MM.1S (cell line): Measurements from ENCODE around the gene LGR4.
"Not testable (repeated sequence)": the region's sequence is repeated elsewhere in the genome, so short reads cannot be mapped to it uniquely, and the experiment has no call there.

Experiments
- CTCF ChIP-seq: fragments of 300-600 bp; sonication (generic); IDR thresholded peaks from 2 replicates; pipeline ENCODE4 v1.5.1; 2016; ENCODE audit warnings: antibody characterized with exemption, low read length, mixed read lengths
- EZH2 ChIP-seq: fragments of 300-600 bp; sonication (generic); optimal IDR thresholded peaks from 2 replicates; pipeline ENCODE3; 2017; ENCODE audit warnings: low read depth, mild to moderate bottlenecking, antibody characterized with exemption, low read length, mixed read lengths
- EZH2phosphoT487 ChIP-seq: fragments of 300-600 bp; sonication (generic); IDR thresholded peaks from 2 replicates; pipeline ENCODE4 v1.6.1; 2018; ENCODE audit warnings: antibody characterized with exemption, low read length

- TF ChIP-seq EZH2, EZH2phosphoT487, CTCF: not testable (repeated sequence)
Observed at GRCh38 chr11:27517490-27517889, 44.9 kb upstream of the LGR4 start.
